Measurements from ENCODE around the gene DAP. TPM values are rescaled to one million over a fixed set of nuclear protein-coding genes. Genes with fewer than 3 reads are reported as not detected.

The DAP gene
- total and polyA plus RNA-seq, 10 donors, result 29.4 to 111 (median 65.2) TPM

GRCh38 chr5:10676224-10676623 is 84.8 kb downstream of the DAP start:
- no peak overlapping the region for H3K27ac ChIP-seq
- intact Hi-C loops (cut with DNase I; ENCODE audit: low total_unique reads), result no loop called here
- no peak overlapping the region for H3K4me3 ChIP-seq
- no peaks in the 10 kb centered on the region for H3K27me3 ChIP-seq (replicated peaks in 1 of 7)
- H3K36me3 ChIP-seq, result peaks cover 0 to 46% (median 39%) of the 10 kb centered on the region in 6 donors
- WGBS, 5 donors, result 81 to 90% (median 87%) methylated on average over 4 of the region's 4 CpGs
- H3K4me1 ChIP-seq, result peaks cover 0 to 17% (median 0%) of the 10 kb centered on the region in 6 donors
- no peak for DNase-seq
- H3K9me3 ChIP-seq, result peaks cover 0 to 13% (median 3%) of the 10 kb centered on the region in 8 donors
- no peak for TF ChIP-seq POLR2A (IDR thresholded peaks at IDR 0.05)
- TF ChIP-seq POLR2AphosphoS5 (IDR thresholded peaks at IDR 0.05), result peak in 1 of 3 donors; percentile 13

GRCh38 chr5:10675177-10675700 is 85.8 kb downstream of the DAP start:
- 87 to 92% (median 90%) methylated on average over 12 to 14 of the region's 14 CpGs for WGBS, 5 donors
- intact Hi-C loops (cut with DNase I; ENCODE audit: low total_unique reads), result no loop called here
- no peak for TF ChIP-seq POLR2A (IDR thresholded peaks at IDR 0.05)

GRCh38 chr5:10674582-10674981 is 86.5 kb downstream of the DAP start:
- WGBS, 5 donors, result 60 to 74% (median 68%) methylated on average over 6 of the region's 6 CpGs
- TF ChIP-seq POLR2A (IDR thresholded peaks at IDR 0.05) (no peak), POLR2AphosphoS5 (IDR thresholded peaks at IDR 0.05) (no peak), CTCF (IDR thresholded peaks at IDR 0.05 in 8 of 11, conservative IDR thresholded peaks at IDR 0.05 in 3 of 11) (no peak)
- H3K36me3 ChIP-seq, result peaks cover 0 to 29% (median 23%) of the 10 kb centered on the region in 6 donors
- peaks cover 0 to 13% (median 3%) of the 10 kb centered on the region in 8 donors for H3K9me3 ChIP-seq
- intact Hi-C loops (cut with DNase I; ENCODE audit: low total_unique reads), result no loop called here
- peaks cover 0 to 23% (median 0%) of the 10 kb centered on the region in 6 donors for H3K4me1 ChIP-seq
- H3K27ac ChIP-seq, result no peak overlapping the region
- H3K27me3 ChIP-seq (replicated peaks in 1 of 7), result no peaks in the 10 kb centered on the region
- H3K4me3 ChIP-seq, result no peak overlapping the region
- DNase-seq, result no peak

More at GRCh38 chr5:10675177-10675700, 85.8 kb downstream of the DAP start:
- H3K27ac ChIP-seq, result no peak overlapping the region
- H3K4me3 ChIP-seq, result no peak overlapping the region
- H3K27me3 ChIP-seq (replicated peaks in 1 of 7), result no peaks in the 10 kb centered on the region
- peaks cover 0 to 23% (median 0%) of the 10 kb centered on the region in 6 donors for H3K4me1 ChIP-seq
- DNase-seq, result no peak
- peaks cover 0 to 36% (median 30%) of the 10 kb centered on the region in 6 donors for H3K36me3 ChIP-seq
- H3K9me3 ChIP-seq, result peaks cover 0 to 13% (median 3%) of the 10 kb centered on the region in 8 donors

- intact Hi-C loops (cut with DNase I; ENCODE audit: low total_unique reads), result no loop called here
- H3K27me3 ChIP-seq (replicated peaks in 1 of 7), result no peaks in the 10 kb centered on the region
- no peak for DNase-seq
- 89 to 92% (median 90%) methylated on average over 11 of the region's 11 CpGs for WGBS, 5 donors
- H3K27ac ChIP-seq, result no peak overlapping the region
- H3K9me3 ChIP-seq, result peaks cover 0 to 13% (median 3%) of the 10 kb centered on the region in 8 donors
- TF ChIP-seq POLR2AphosphoS5 (IDR thresholded peaks at IDR 0.05) (no peak), POLR2A (IDR thresholded peaks at IDR 0.05) (no peak), CTCF (IDR thresholded peaks at IDR 0.05 in 8 of 11, conservative IDR thresholded peaks at IDR 0.05 in 3 of 11) (no peak)
- H3K4me3 ChIP-seq, result no peak overlapping the region
- peaks cover 0 to 23% (median 0%) of the 10 kb centered on the region in 6 donors for H3K4me1 ChIP-seq
- peaks cover 0 to 24% (median 18%) of the 10 kb centered on the region in 6 donors for H3K36me3 ChIP-seq
Observed at GRCh38 chr5:10674096-10674495, 86.9 kb downstream of the DAP start.

- WGBS, 5 donors, result 69 to 81% (median 73%) methylated on average over 9 of the region's 9 CpGs
- intact Hi-C loops (cut with DNase I; ENCODE audit: low total_unique reads), result no loop called here
- Histone ChIP-seq H3K4me1 (peaks cover 0 to 23% (median 0%) of the 10 kb centered on the region in 6 donors), H3K9me3 (peaks cover 0 to 13% (median 3%) of the 10 kb centered on the region in 8 donors), H3K4me3 (no peak overlapping the region), H3K27ac (no peak overlapping the region), H3K36me3 (peaks cover 0 to 17% (median 12%) of the 10 kb centered on the region in 6 donors), H3K27me3 (replicated peaks in 1 of 7) (no peaks in the 10 kb centered on the region)
- no peak for DNase-seq
- TF ChIP-seq POLR2A (IDR thresholded peaks at IDR 0.05) (no peak), POLR2AphosphoS5 (IDR thresholded peaks at IDR 0.05) (peak in 2 of 3 donors; percentile 15 to 39)
Observed at GRCh38 chr5:10673407-10673806, 87.6 kb downstream of the DAP start.

All from spleen (tissue), 11 donors.